Lower lobe of right lung (tissue), 2 donors: ENCODE measurements around the gene CNDP1. TPM values are rescaled to one million over a fixed set of nuclear protein-coding genes. Genes with fewer than 3 reads are reported as not detected.
A peak's percentile ranks its signal among the peaks of the same experiment; 100 is the strongest.

Source experiments
- ATAC-seq, 2 donors: fragments of 200-7000 bp; cut with Tn5 transposase; one replicate each; pipeline ENCODE4 v1.9.1; 2020 to 2022; ENCODE audit warnings: mild to moderate bottlenecking in 2 of 2, moderate library complexity in 2 of 2
- DNase-seq: peaks from one replicate; pipeline ENCODE4 v3.0.0-alpha.2; 2020
- H3K27ac ChIP-seq: fragments of 200-600 bp; one replicate; pipeline ENCODE4 v1.8.0; 2022
- H3K27me3 ChIP-seq: fragments of 200-600 bp; one replicate; pipeline ENCODE4 v1.8.0; 2022; ENCODE audit warnings: low read depth
- H3K36me3 ChIP-seq: fragments of 200-600 bp; one replicate; pipeline ENCODE4 v1.8.0; 2022; ENCODE audit warnings: mild to moderate bottlenecking
- H3K4me1 ChIP-seq: fragments of 200-600 bp; one replicate; pipeline ENCODE4 v1.8.0; 2022
- H3K4me3 ChIP-seq: fragments of 200-600 bp; one replicate; pipeline ENCODE4 v1.8.0; 2022; ENCODE audit warnings: mild to moderate bottlenecking
- H3K9me3 ChIP-seq: fragments of 200-600 bp; one replicate; pipeline ENCODE4 v1.8.0; 2022
- intact Hi-C: fragments of 100-400 bp; cut with DNase I; formaldehyde crosslinking; loops from one replicate; pipeline ENCODE4 v1.11.0; 2022
- total RNA-seq: library from RNA; stranded (reverse); fragmentation: NEBNext Ultra II Directional; extraction: Animal tissue kit (Norgen Biotek cat#: 25700); gene quantifications from one replicate; pipeline ENCODE4 v1.2.1, GENCODE V29; 2021
- TF ChIP-seq, protein P1 (sequence below): fragments of 200-600 bp; IDR thresholded peaks from one replicate; pipeline ENCODE4 v1.8.0; 2022; ENCODE audit warnings: antibody characterized with exemption, mild to moderate bottlenecking
- donor health status: DM: no; HTN: yes; CAD: no; lungs with severe emphysema.

CNDP1 gene
- total RNA-seq, 1 donor from 2014 or later = not detected

DNA sequence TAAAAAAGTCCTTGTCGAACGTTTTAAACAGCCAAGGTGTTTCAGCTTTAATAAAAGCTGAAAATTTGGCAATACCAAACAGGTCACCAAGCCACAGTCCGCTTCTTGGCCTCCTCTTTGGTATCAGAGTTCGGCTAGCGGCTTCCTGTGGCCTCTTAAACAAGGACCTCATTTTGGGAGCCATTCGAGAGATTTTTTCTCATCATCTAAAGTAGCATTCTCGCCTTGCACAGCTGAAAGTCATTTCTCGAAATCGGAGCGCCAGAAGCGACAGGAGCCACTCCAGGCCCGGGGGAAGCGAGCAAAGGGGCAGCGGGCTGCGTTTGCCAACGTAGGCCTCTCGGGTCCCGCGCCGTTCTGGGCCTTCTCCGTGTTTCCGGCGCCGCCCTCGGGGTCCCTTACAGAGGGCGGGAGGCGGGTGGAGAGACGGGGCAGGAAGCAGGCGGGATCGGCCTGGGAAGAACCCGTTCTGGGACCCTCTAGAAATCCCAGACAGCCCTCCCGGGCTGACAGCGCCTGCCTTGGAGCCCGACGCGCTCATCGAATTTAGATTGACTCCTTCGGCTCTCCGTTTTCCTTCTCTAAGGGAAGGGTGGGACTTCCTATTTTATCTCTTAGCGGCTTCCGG lies 62.8 kb downstream of the CNDP1 start:
- intact Hi-C loops = no loop called here
- H3K4me3 ChIP-seq = peak overlapping the region; percentile 96
- peaks cover 33% of the 10 kb centered on the region for H3K4me1 ChIP-seq
- no peaks in the 10 kb centered on the region for H3K9me3 ChIP-seq
- DNase-seq (peak; percentile 84), ATAC-seq (peak; percentile 74 to 79)
- H3K27me3 ChIP-seq = no peaks in the 10 kb centered on the region
- peaks cover 9% of the 10 kb centered on the region for H3K36me3 ChIP-seq
- H3K27ac ChIP-seq = peak overlapping the region; percentile 99
- TF ChIP-seq, protein P1, sequence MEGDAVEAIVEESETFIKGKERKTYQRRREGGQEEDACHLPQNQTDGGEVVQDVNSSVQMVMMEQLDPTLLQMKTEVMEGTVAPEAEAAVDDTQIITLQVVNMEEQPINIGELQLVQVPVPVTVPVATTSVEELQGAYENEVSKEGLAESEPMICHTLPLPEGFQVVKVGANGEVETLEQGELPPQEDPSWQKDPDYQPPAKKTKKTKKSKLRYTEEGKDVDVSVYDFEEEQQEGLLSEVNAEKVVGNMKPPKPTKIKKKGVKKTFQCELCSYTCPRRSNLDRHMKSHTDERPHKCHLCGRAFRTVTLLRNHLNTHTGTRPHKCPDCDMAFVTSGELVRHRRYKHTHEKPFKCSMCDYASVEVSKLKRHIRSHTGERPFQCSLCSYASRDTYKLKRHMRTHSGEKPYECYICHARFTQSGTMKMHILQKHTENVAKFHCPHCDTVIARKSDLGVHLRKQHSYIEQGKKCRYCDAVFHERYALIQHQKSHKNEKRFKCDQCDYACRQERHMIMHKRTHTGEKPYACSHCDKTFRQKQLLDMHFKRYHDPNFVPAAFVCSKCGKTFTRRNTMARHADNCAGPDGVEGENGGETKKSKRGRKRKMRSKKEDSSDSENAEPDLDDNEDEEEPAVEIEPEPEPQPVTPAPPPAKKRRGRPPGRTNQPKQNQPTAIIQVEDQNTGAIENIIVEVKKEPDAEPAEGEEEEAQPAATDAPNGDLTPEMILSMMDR = no peak

DNA sequence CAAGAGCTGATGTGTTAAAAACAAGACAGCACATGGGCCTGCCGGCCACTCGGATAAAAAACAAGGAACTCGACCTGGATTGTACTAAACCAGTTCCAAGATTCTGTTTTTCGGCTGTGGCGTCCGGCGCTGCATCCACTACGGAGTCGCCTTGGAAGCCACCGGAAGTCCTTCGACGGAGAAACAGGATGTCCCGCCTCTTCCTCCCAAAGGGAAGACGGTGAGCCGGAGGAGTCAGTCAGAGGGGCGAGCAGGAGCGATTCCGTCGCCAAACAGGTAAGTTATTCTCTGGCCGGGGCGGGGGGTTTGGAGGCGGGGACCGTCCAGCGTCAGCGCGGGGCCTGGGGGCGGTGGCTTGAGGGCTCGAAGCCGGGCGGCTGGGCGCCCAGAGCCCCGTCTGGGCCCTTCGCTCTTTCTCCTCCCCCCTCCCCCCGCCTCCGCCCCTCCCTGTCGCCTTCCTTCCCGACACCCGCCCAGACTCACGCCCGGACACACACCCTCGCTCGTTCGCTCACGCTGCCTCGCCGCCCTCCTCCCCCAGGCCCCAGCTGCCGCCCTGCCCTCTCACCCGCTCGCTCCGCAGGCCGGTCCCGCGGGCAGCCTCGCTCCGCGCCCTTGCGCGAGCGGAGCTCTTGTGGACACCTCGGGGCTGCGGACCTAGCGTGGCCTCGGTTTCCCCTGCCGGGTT lies 63.5 kb downstream of the CNDP1 start, which contains the start of gene ZNF407:
Gene ZNF407 (plus strand): TSS at position 209 of the 688 bp plus-strand sequence. CDS start 33,150 bp downstream, outside the sequence.
- Histone ChIP-seq H3K27me3 (no peaks in the 10 kb centered on the region), H3K4me1 (peaks cover 33% of the 10 kb centered on the region), H3K9me3 (no peaks in the 10 kb centered on the region), H3K4me3 (peak within 1 kb of the TSS; percentile 96), H3K27ac (peak within 1 kb of the TSS; percentile 99), H3K36me3 (peaks cover 8% of the 10 kb centered on the region)
- peak; percentile 96 to 97 for ATAC-seq
- TF ChIP-seq, protein P1 = no peak
- intact Hi-C loops = no loop called here
- DNase-seq = peak; percentile 91

DNA sequence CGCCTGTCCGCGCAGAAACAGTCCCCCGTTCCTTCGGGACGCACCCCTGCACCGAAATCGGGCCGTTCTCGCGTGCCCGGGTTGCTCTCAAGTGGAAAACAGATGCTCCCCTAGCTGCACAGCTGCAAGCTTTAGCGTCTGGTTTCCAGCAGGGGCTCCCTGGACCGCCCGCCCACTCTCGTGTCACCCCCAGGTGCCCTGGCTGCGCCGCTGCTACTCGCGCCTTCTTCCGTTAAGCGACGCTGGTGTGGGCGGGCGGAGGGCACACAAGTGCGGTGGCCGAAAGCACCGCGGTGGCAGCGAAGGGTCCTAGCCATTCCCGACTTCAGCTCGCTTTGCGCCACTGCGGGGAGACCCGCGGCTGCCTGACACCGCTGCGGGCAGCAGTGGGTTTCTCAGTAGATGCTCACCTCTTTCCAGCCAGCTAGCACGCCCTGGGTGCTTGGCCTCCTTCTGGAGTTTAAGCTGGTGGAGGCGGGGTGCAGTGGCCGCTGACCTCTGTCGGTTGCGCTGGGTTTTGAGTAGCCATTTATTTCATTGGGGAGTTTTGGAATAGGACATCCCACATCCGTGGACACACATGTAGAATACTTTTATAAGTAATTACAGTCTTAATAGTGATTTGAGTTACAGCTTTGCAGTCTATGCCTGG lies 64.2 kb downstream of the CNDP1 start:
- ATAC-seq (peak; percentile 69 to 76), DNase-seq (peak; percentile 84)
- TF ChIP-seq, protein P1 = peak; percentile 13
- H3K4me1 ChIP-seq = peaks cover 33% of the 10 kb centered on the region
- peaks cover 2% of the 10 kb centered on the region for H3K36me3 ChIP-seq
- intact Hi-C loops = no loop called here
- H3K4me3 ChIP-seq = peak overlapping the region; percentile 96
- no peaks in the 10 kb centered on the region for H3K27me3 ChIP-seq
- H3K9me3 ChIP-seq = no peaks in the 10 kb centered on the region
- H3K27ac ChIP-seq = peak overlapping the region; percentile 99

DNA sequence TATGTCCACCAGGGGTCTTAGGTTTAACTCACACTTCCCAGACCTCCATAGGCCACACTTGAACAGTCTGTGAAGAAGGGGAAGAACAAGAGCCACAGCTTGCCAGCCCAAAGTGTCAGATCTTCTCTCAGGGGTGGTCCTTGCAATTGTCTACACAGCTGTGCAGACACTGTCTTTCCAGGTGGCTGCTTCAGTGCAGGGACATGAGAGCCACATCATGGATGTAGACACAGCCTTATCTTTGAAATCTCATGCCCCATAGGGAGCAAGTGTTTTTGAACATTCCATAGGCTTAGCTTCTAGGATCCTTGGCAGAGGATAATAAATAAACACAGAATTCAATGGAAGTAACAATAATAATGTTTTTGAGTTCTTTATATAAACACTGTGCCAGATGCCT lies 70.1 kb downstream of the CNDP1 start:
- DNase-seq (no peak), ATAC-seq (no peak)
- H3K9me3 ChIP-seq = no peaks in the 10 kb centered on the region
- no peaks in the 10 kb centered on the region for H3K36me3 ChIP-seq
- TF ChIP-seq, protein P1 = no peak
- H3K4me3 ChIP-seq = no peak overlapping the region
- peaks cover 3% of the 10 kb centered on the region for H3K4me1 ChIP-seq
- intact Hi-C loops = no loop called here
- H3K27me3 ChIP-seq = no peaks in the 10 kb centered on the region
- no peak overlapping the region for H3K27ac ChIP-seq

DNA sequence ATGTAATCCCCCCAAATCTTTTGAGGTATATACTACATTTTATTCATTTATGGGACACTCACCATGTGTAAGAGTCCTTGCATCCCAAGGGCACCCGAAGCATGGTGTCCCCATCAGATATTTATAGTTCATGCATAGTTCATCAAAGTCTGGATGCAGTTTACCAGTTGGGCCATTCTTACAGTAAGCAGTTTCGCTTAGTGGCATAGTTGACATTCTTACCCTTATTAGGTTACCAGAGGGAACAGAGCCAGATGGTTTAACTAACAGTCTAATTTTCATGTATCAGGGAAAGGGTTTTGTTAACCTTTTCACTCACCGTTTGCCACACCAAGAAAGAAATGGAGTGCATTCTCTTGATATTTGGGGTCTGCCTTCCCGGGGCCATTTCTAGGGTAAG lies 70.5 kb downstream of the CNDP1 start:
- Histone ChIP-seq H3K36me3 (no peaks in the 10 kb centered on the region), H3K4me3 (no peak overlapping the region), H3K27ac (no peak overlapping the region), H3K4me1 (peaks cover 3% of the 10 kb centered on the region), H3K9me3 (no peaks in the 10 kb centered on the region), H3K27me3 (no peaks in the 10 kb centered on the region)
- no peak for DNase-seq
- TF ChIP-seq, protein P1 = no peak
- intact Hi-C loops = no loop called here
- peak; percentile 34 to 67 for ATAC-seq
